Astrocyte (in vitro differentiated cells and primary cell): ENCODE results near the gene NLGN2.

Experiments
- CTCF ChIP-seq: IDR thresholded peaks from 2 replicates; pipeline ENCODE4 v1.5.1; 2011; ENCODE audit warnings: low read depth, mild to moderate bottlenecking, inconsistent platforms, low read length, moderate library complexity; ENCODE audit not compliant: insufficient read depth
- EZH2 ChIP-seq: IDR thresholded peaks from 2 replicates; pipeline ENCODE4 v1.6.1; 2012; ENCODE audit warnings: mild to moderate bottlenecking, low read length, inconsistent platforms; ENCODE audit not compliant: insufficient read depth

DNA sequence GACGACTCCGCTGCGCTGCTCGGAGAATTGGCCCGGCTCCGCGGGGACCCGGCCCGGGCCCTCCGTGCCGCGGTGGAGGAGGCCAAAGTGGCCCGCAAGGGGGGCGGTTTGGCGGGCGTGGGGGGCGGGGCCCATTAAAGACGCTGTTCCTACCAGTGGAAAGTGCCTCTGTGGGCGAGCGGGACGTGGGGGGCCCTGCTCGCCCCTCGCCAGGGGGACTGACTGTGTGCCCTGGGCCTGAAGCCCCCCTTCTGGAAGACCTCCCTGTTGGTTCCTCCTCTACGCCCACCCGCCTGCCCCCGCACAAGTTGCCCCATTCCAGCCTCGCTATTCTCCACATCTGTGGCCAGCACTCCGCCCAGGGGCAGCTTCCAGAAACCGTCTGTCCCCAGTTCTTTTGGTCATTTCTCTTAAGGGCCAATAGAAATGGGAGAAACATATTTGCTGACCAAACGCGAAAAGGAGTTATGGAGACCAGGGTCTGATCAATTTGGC, 29.8 kb downstream of the NLGN2 start:
- no peak for TF ChIP-seq CTCF
- no peak for TF ChIP-seq EZH2
